A549 (cell line): ENCODE data around the gene PTBP2. TPM values are rescaled to one million over a fixed set of nuclear protein-coding genes. Genes with fewer than 3 reads are reported as not detected.

ENCODE experiments used
- ATAC-seq, 2 experiments: fragments of 200-7000 bp in 1 of 2; fragments of >200 bp in 1 of 2; cut with Nextera tagmentation in 1 of 2; cut with Tn5 transposase in 1 of 2; 3 replicates each; pipeline versions ENCODE4 v1.8.0 to v1.9.1; 2018 to 2020; ENCODE audit warnings: mild to moderate bottlenecking in 1 of 2, moderate library complexity in 1 of 2
- CTCF ChIA-PET: fragments of 300-600 bp; sonication (Branson Sonifier 250); formaldehyde crosslinking; extraction: SDS; loops from one replicate; lab custom pipeline; 2021; ENCODE audit warnings: antibody characterized with exemption, inconsistent platforms; lab: Yijun Ruan, JAX
- POLR2A ChIA-PET: fragments of 350-600 bp; formaldehyde crosslinking; extraction: SDS; loops from one replicate; lab custom pipeline; 2021; ENCODE audit warnings: antibody characterized with exemption, inconsistent platforms; lab: Yijun Ruan, JAX
- DNase-seq, 2 experiments: peaks; one replicate each; pipeline versions ENCODE4 v3.0.0 to v3.0.0-alpha.2; 2011 to 2016; ENCODE audit warnings: low read depth in 1 of 2, low spot score in 1 of 2
- FAIRE-seq: peaks from 2 replicates; lab custom pipeline; 2011; peaks lifted over from hg19 to GRCh38; lab: Jason Lieb, UNC
- H3K27ac ChIP-seq, 2 experiments: fragments of >200 bp; sonication (Bioruptor Twin); formaldehyde crosslinking; 3 replicates each; pipeline ENCODE4 v1.5.1; 2016 to 2017
- H3K4me1 ChIP-seq: fragments of >200 bp; sonication (Bioruptor Twin); formaldehyde crosslinking; 3 replicates; pipeline ENCODE4 v1.6.1; 2016
- H3K4me2 ChIP-seq: fragments of >200 bp; sonication (Bioruptor Twin); formaldehyde crosslinking; 3 replicates; pipeline ENCODE4 v1.6.1; 2016
- H3K4me3 ChIP-seq: fragments of >200 bp; sonication (Bioruptor Twin); formaldehyde crosslinking; 3 replicates; pipeline ENCODE4 v1.5.1; 2016
- H3K9me3 ChIP-seq: fragments of >200 bp; sonication (Bioruptor Twin); formaldehyde crosslinking; 3 replicates; pipeline ENCODE4 v1.6.1; 2016
- BHLHE40 ChIP-seq: IDR thresholded peaks from 2 replicates; pipeline ENCODE4 v1.6.1; 2012; ENCODE audit warnings: low read depth, low read length, inconsistent platforms
- CBX8 ChIP-seq: fragments of 200-600 bp; sonication (generic); IDR thresholded peaks from 2 replicates; pipeline ENCODE4 v1.6.1; 2016
- EHMT2 ChIP-seq: fragments of 200-600 bp; sonication (generic); IDR thresholded peaks from 2 replicates; pipeline ENCODE4 v1.6.1; 2016; ENCODE audit warnings: antibody characterized with exemption, low read depth, mild to moderate bottlenecking, moderate library complexity
- EP300 ChIP-seq, 2 experiments: fragments of >200 bp; sonication (Bioruptor Twin); formaldehyde crosslinking; IDR thresholded peaks; 2 replicates in 1 of 2; 3 replicates in 1 of 2; pipeline ENCODE4 v1.6.1; 2016 to 2017
- ESRRA ChIP-seq: fragments of 150-350 bp; IDR thresholded peaks from 2 replicates; pipeline ENCODE4 v1.6.1; 2014; ENCODE audit warnings: mild to moderate bottlenecking, low read length, borderline replicate concordance
- FOSL2 ChIP-seq, 2 experiments: fragments of 450-650 bp in 1 of 2; fragments of >200 bp in 1 of 2; sonication (Bioruptor Twin) in 1 of 2; formaldehyde crosslinking; IDR thresholded peaks; 2 replicates each; pipeline versions ENCODE4 v1.5.0 to v1.6.1; 2016 to 2020; ENCODE audit warnings: mild to moderate bottlenecking in 1 of 2, moderate library complexity in 1 of 2
- HDAC2 ChIP-seq: fragments of 200-600 bp; sonication (generic); IDR thresholded peaks from 2 replicates; pipeline ENCODE4 v1.6.1; 2016
- MAZ ChIP-seq: fragments of 150-350 bp; IDR thresholded peaks from 2 replicates; pipeline ENCODE4 v1.6.1; 2014; ENCODE audit warnings: antibody characterized with exemption, low read depth, low read length, borderline replicate concordance
- NPAS2 ChIP-seq: fragments of 250-450 bp; sonication (Bioruptor Pico); IDR thresholded peaks from 2 replicates; pipeline ENCODE4 v1.8.0; 2022; ENCODE audit warnings: mild to moderate bottlenecking, moderate library complexity, borderline replicate concordance
- NR3C1 ChIP-seq: fragments of >200 bp; sonication (Bioruptor Twin); formaldehyde crosslinking; IDR thresholded peaks from 3 replicates; pipeline ENCODE4 v1.6.1; 2017
- PHF8 ChIP-seq: fragments of 200-600 bp; sonication (generic); IDR thresholded peaks from 2 replicates; pipeline ENCODE4 v1.6.1; 2016; ENCODE audit warnings: low read depth, mild to moderate bottlenecking, antibody characterized with exemption, moderate library complexity, borderline replicate concordance
- POLR2A ChIP-seq: IDR thresholded peaks from 2 replicates; pipeline ENCODE4 v1.6.1; 2012; ENCODE audit warnings: mild to moderate bottlenecking, low read length
- POLR2AphosphoS2 ChIP-seq: conservative IDR thresholded peaks from 2 replicates; pipeline ENCODE4 v1.6.1; 2012; ENCODE audit warnings: low read length, improper control_type of control experiment, inconsistent platforms
- RARB ChIP-seq: fragments of 250-450 bp; sonication (Bioruptor Pico); IDR thresholded peaks from 2 replicates; pipeline ENCODE4 v1.8.0; 2021; ENCODE audit warnings: mild to moderate bottlenecking, moderate library complexity
- RCOR1 ChIP-seq: fragments of 150-350 bp; IDR thresholded peaks from 2 replicates; pipeline ENCODE4 v1.6.1; 2014; ENCODE audit warnings: antibody characterized with exemption, low read length, low read depth
- TFCP2L1 ChIP-seq: fragments of 250-450 bp; sonication (Bioruptor Pico); IDR thresholded peaks from 2 replicates; pipeline ENCODE4 v1.5.0; 2021; ENCODE audit warnings: mild to moderate bottlenecking
- TP53 ChIP-seq: fragments of 250-450 bp; sonication (Bioruptor Pico); IDR thresholded peaks from 2 replicates; pipeline ENCODE4 v1.5.0; 2021; ENCODE audit warnings: mild to moderate bottlenecking, moderate library complexity
- ZC3H11A ChIP-seq: fragments of 450-650 bp; IDR thresholded peaks from 2 replicates; pipeline ENCODE4 v1.6.1; 2014; ENCODE audit warnings: antibody characterized with exemption, mild to moderate bottlenecking
- ZFP36 ChIP-seq: fragments of 450-650 bp; IDR thresholded peaks from 2 replicates; pipeline ENCODE4 v1.6.1; 2014; ENCODE audit warnings: borderline replicate concordance; ENCODE audit not compliant: partially characterized antibody
- WGBS: methylation state at CpG from one replicate; pipeline ENCODE4 v1.1.6; 2017; ENCODE audit errors: missing lambda C conversion rate; 5-methylcytosine and 5-hydroxymethylcytosine counted together
- polyA plus RNA-seq, 4 experiments: library from polyadenylated mRNA; depleted of rRNA in 3 of 4; stranded (reverse); fragments of >200 nt; fragmentation: RNase III in 1 of 4; extraction: RNeasy Plus Mini Kit Qiagen cat#74134 plus additional on column Dnase treatment in 1 of 4; gene quantifications; 2 replicates in 3 of 4; 3 replicates in 1 of 4; pipeline ENCODE4 v1.2.3, GENCODE V29; 2011 to 2017
- TF ChIP-seq, protein P1 (sequence below): IDR thresholded peaks from 2 replicates; pipeline ENCODE4 v1.6.1; 2012; ENCODE audit warnings: low read depth, borderline replicate concordance
- TF ChIP-seq, protein P2 (sequence below): fragments of >200 bp; sonication (Bioruptor Twin); formaldehyde crosslinking; IDR thresholded peaks from 2 replicates; pipeline ENCODE4 v1.6.1; 2016
- TF ChIP-seq, protein P3 (sequence below): IDR thresholded peaks from 2 replicates; pipeline ENCODE4 v1.6.1; 2012
- TF ChIP-seq, protein P4 (sequence below): fragments of 450-650 bp; IDR thresholded peaks from 2 replicates; pipeline ENCODE4 v1.6.1; 2014; ENCODE audit warnings: antibody characterized with exemption
- TF ChIP-seq, protein P5 (sequence below): fragments of 250-450 bp; sonication (Bioruptor Pico); IDR thresholded peaks from 2 replicates; pipeline ENCODE4 v1.5.0; 2021; ENCODE audit warnings: mild to moderate bottlenecking, moderate library complexity, borderline replicate concordance

The PTBP2 gene
- polyA plus RNA-seq, 2 of the 4 experiments (the other 2 are of a cell fraction) = 6.1 to 20.2 TPM

DNA sequence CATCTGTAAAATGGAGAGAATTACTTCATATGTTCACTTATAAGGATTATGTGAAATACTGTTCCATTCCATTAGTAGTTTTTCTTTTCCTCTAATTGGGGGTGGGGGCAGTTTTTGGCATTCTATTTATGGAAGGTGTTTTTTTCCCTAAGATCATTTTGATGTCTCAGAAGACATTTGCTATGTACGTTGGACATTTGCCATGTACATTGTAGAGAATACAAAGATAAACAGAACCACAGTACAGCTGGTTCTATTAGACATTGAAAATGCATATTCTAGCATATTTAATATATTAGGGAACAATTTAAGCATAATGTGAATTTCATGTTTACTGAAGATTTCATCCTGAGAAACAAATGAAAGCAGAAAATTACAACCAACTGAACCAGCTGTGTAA, 98.5 kb downstream of the PTBP2 start:
- no peak for DNase-seq
- ChIA-PET POLR2A (no interaction called here), CTCF (no interaction called here)
- ATAC-seq = no peak
- Histone ChIP-seq H3K4me1 (no peaks in the 10 kb centered on the region), H3K9me3 (no peaks in the 10 kb centered on the region), H3K27ac (no peak overlapping the region), H3K4me3 (no peak overlapping the region), H3K4me2 (no peak overlapping the region)
- 82% methylated on average over 1 of the region's 1 CpG for WGBS
- FAIRE-seq = no peak
- TF ChIP-seq MAZ (no peak), POLR2AphosphoS2 (no peak), RARB (no peak), BHLHE40 (no peak)
- TF ChIP-seq, protein P1, sequence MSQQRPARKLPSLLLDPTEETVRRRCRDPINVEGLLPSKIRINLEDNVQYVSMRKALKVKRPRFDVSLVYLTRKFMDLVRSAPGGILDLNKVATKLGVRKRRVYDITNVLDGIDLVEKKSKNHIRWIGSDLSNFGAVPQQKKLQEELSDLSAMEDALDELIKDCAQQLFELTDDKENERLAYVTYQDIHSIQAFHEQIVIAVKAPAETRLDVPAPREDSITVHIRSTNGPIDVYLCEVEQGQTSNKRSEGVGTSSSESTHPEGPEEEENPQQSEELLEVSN = no peak
- TF ChIP-seq, all 56 proteins: peak for 0

DNA sequence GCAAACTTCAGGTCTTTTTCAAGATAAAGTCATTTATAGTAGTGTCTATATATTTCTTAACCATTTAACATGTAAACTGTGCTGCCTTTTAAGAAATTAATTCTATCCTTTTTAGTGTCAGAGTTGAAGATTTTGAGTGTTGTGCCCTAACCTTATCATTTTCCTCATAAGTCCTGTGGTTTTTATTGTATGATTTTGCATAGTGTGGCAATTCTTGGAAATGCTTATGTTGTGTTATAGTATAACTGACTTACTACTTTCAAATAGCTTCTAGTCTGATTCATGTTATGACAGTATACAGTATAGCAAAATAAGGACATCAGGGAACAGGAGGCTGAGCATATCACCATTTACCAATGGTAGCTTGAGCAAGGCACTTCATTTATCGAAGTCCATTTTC, 99.1 kb downstream of the PTBP2 start:
- 93% methylated on average over 1 of the region's 1 CpG for WGBS
- CTCF ChIA-PET = no interaction called here

DNA sequence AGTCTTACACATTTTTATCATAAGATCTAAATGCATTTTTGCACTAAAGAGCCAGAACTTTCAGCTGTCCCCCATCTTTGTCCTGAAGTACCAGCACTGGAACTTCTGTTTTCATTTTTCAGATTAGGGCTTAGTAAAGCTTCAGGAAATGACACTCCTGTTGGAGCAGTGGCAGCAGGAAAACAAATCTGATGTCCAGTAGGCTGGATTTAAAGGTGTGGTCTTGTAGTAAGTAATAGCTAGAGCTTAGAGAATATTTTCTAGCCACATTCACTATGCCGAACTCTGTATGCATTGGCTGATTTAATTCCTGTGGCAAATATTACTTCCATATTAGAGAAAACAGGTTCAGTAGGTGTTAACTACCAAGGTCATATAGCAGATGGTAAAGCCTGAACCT, 103.6 kb downstream of the PTBP2 start:
- no peaks in the 10 kb centered on the region for H3K9me3 ChIP-seq
- ATAC-seq (no peak), DNase-seq (no peak), FAIRE-seq (no peak)
- TF ChIP-seq, protein P2, sequence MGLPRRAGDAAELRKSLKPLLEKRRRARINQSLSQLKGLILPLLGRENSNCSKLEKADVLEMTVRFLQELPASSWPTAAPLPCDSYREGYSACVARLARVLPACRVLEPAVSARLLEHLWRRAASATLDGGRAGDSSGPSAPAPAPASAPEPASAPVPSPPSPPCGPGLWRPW = no peak
- TF ChIP-seq NPAS2 (CRISPR knock-in tag) (no peak), ZFP36 (no peak), ESRRA (no peak), RARB (no peak), ZC3H11A (no peak), BHLHE40 (no peak)
- TF ChIP-seq, protein P3, sequence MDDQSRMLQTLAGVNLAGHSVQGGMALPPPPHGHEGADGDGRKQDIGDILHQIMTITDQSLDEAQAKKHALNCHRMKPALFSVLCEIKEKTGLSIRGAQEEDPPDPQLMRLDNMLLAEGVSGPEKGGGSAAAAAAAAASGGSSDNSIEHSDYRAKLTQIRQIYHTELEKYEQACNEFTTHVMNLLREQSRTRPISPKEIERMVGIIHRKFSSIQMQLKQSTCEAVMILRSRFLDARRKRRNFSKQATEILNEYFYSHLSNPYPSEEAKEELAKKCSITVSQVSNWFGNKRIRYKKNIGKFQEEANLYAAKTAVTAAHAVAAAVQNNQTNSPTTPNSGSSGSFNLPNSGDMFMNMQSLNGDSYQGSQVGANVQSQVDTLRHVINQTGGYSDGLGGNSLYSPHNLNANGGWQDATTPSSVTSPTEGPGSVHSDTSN = no peak
- TF ChIP-seq, protein P1 = no peak
- H3K27ac ChIP-seq = no peak overlapping the region
- H3K4me1 ChIP-seq = no peaks in the 10 kb centered on the region
- CTCF ChIA-PET = no interaction called here
- 90% methylated on average over 1 of the region's 1 CpG for WGBS
- POLR2A ChIA-PET = no interaction called here
- H3K4me2 ChIP-seq = no peak overlapping the region
- H3K4me3 ChIP-seq = no peak overlapping the region

More for the DNA sequence above, 99.1 kb downstream of the PTBP2 start:
- POLR2A ChIA-PET = no interaction called here
- no peak overlapping the region for H3K4me2 ChIP-seq
- no peak overlapping the region for H3K4me3 ChIP-seq
- H3K9me3 ChIP-seq = no peaks in the 10 kb centered on the region
- no peak overlapping the region for H3K27ac ChIP-seq
- no peak for DNase-seq
- TF ChIP-seq, protein P4, sequence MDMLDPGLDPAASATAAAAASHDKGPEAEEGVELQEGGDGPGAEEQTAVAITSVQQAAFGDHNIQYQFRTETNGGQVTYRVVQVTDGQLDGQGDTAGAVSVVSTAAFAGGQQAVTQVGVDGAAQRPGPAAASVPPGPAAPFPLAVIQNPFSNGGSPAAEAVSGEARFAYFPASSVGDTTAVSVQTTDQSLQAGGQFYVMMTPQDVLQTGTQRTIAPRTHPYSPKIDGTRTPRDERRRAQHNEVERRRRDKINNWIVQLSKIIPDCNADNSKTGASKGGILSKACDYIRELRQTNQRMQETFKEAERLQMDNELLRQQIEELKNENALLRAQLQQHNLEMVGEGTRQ = no peak
- TF ChIP-seq, protein P5, sequence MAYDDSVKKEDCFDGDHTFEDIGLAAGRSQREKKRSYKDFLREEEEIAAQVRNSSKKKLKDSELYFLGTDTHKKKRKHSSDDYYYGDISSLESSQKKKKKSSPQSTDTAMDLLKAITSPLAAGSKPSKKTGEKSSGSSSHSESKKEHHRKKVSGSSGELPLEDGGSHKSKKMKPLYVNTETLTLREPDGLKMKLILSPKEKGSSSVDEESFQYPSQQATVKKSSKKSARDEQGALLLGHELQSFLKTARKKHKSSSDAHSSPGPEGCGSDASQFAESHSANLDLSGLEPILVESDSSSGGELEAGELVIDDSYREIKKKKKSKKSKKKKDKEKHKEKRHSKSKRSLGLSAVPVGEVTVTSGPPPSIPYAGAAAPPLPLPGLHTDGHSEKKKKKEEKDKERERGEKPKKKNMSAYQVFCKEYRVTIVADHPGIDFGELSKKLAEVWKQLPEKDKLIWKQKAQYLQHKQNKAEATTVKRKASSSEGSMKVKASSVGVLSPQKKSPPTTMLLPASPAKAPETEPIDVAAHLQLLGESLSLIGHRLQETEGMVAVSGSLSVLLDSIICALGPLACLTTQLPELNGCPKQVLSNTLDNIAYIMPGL (CRISPR knock-in tag) = no peak
- no peak for TF ChIP-seq TFCP2L1 (CRISPR knock-in tag)
- no peak for TF ChIP-seq NR3C1
- no peak for TF ChIP-seq RCOR1
- no peak for TF ChIP-seq MAZ
- no peak for TF ChIP-seq RARB
- TF ChIP-seq POLR2A = no peak
- TF ChIP-seq, protein P3 = no peak
- no peak for TF ChIP-seq PHF8
- no peak for TF ChIP-seq NPAS2 (CRISPR knock-in tag)
- no peak for TF ChIP-seq TP53 (CRISPR knock-in tag)
- no peak for TF ChIP-seq HDAC2
- no peak for TF ChIP-seq FOSL2 (IDR thresholded peaks at IDR 0.05)
- no peak for TF ChIP-seq FOSL2 (CRISPR knock-in tag; IDR thresholded peaks at IDR 0.05)
- TF ChIP-seq EP300 (IDR thresholded peaks at IDR 0.05) = no peak
- TF ChIP-seq CBX8 = no peak
- no peak for TF ChIP-seq EHMT2
- TF ChIP-seq, all 56 proteins: peak for 0
- no peaks in the 10 kb centered on the region for H3K4me1 ChIP-seq
- FAIRE-seq (no peak), ATAC-seq (no peak)
